CD14-positive monocyte (primary cell): ENCODE data around the gene ADIRF. TPM values are rescaled to one million over a fixed set of nuclear protein-coding genes. Genes with fewer than 3 reads are reported as not detected.

Experiments
- DNase-seq, 3 donors: peaks; one replicate each; pipeline ENCODE4 v3.0.0-alpha.2; 2011 to 2022
- H2AFZ ChIP-seq: 2 replicates; pipeline ENCODE4 v1.6.0; 2012; ENCODE audit warnings: mild to moderate bottlenecking, low read depth, low read length, inconsistent platforms; ENCODE audit not compliant: insufficient read depth, poor library complexity, severe bottlenecking
- H3K27ac ChIP-seq, 2 donors: 1 replicate in 1 of 2; 2 replicates in 1 of 2; pipeline ENCODE4 v1.5.1; 2012 to 2013; ENCODE audit warnings: low read length in 2 of 2, control low read depth in 1 of 2, inconsistent platforms in 1 of 2, low read depth in 1 of 2, mild to moderate bottlenecking in 1 of 2
- H3K27me3 ChIP-seq, 2 donors: one replicate each; pipeline versions ENCODE4 v1.6.0 to v1.6.1; 2011 to 2013; ENCODE audit warnings: low read length in 2 of 2; ENCODE audit not compliant: control insufficient read depth in 2 of 2, insufficient read depth in 2 of 2
- H3K36me3 ChIP-seq, 2 donors: replicated peaks in 1 of 2; 1 replicate in 1 of 2; 2 replicates in 1 of 2; pipeline versions ENCODE4 v1.5.1 to v1.6.1; 2012 to 2013; ENCODE audit warnings: low read length in 2 of 2, control low read depth in 1 of 2, inconsistent platforms in 1 of 2, mild to moderate bottlenecking in 1 of 2; ENCODE audit not compliant: insufficient read depth in 2 of 2, control insufficient read depth in 1 of 2
- H3K4me1 ChIP-seq, 2 donors: 1 replicate in 1 of 2; 2 replicates in 1 of 2; pipeline versions ENCODE4 v1.5.1 to v1.6.1; 2012 to 2013; ENCODE audit warnings: low read length in 2 of 2, control low read depth in 1 of 2, inconsistent platforms in 1 of 2, mild to moderate bottlenecking in 1 of 2, moderate library complexity in 1 of 2; ENCODE audit not compliant: insufficient read depth in 2 of 2, control insufficient read depth in 1 of 2
- H3K4me2 ChIP-seq: replicated peaks from 2 replicates; pipeline ENCODE3; 2012; ENCODE audit warnings: low read length, moderate library complexity, mild to moderate bottlenecking; ENCODE audit not compliant: poor library complexity, severe bottlenecking; ENCODE audit errors: extremely low read depth
- H3K4me3 ChIP-seq, 3 experiments: fragments of 200-600 bp in 1 of 3; sonication (generic) in 1 of 3; replicated peaks in 1 of 3; 1 replicate in 2 of 3; 2 replicates in 1 of 3; pipeline ENCODE4 v1.5.1; 2011 to 2013; ENCODE audit warnings: low read length in 3 of 3, mild to moderate bottlenecking in 3 of 3, control low read depth in 2 of 3, low read depth in 2 of 3, inconsistent platforms in 1 of 3, moderate library complexity in 1 of 3
- H3K79me2 ChIP-seq: 2 replicates; pipeline ENCODE4 v1.6.0; 2012; ENCODE audit warnings: mild to moderate bottlenecking, control low read depth, inconsistent platforms, low read length, moderate library complexity; ENCODE audit not compliant: insufficient read depth
- H3K9ac ChIP-seq: 2 replicates; pipeline ENCODE4 v1.6.0; 2017; ENCODE audit warnings: low read length, mild to moderate bottlenecking; ENCODE audit not compliant: insufficient read depth, poor library complexity, severe bottlenecking
- H3K9me3 ChIP-seq, 2 donors: replicated peaks in 1 of 2; 1 replicate in 1 of 2; 2 replicates in 1 of 2; pipeline versions ENCODE4 v1.5.1 to v1.6.1; 2012 to 2013; ENCODE audit warnings: low read length in 2 of 2, control low read depth in 1 of 2; ENCODE audit not compliant: control insufficient read depth in 1 of 2, insufficient read depth in 1 of 2
- H4K20me1 ChIP-seq: 2 replicates; pipeline ENCODE4 v1.6.0; 2012; ENCODE audit warnings: mild to moderate bottlenecking, low read length, control low read depth, moderate library complexity; ENCODE audit not compliant: insufficient read depth
- H3K27ac Mint-ChIP-seq, 7 donors: one replicate each; pipeline ENCODE4 v1.8.0; 2020; ENCODE audit warnings: mild to moderate bottlenecking in 7 of 7, mixed read lengths in 7 of 7, moderate library complexity in 6 of 7, inconsistent platforms in 2 of 7
- H3K27me3 Mint-ChIP-seq, 3 donors: one replicate each; pipeline ENCODE4 v1.8.0; 2021 to 2022; ENCODE audit warnings: low read depth in 3 of 3, mild to moderate bottlenecking in 3 of 3, mixed read lengths in 3 of 3, moderate library complexity in 3 of 3, inconsistent platforms in 1 of 3
- H3K36me3 Mint-ChIP-seq, 2 donors: one replicate each; pipeline ENCODE4 v1.8.0; 2020; ENCODE audit warnings: mixed read lengths in 2 of 2, inconsistent platforms in 1 of 2, mild to moderate bottlenecking in 1 of 2
- H3K4me1 Mint-ChIP-seq: one replicate; pipeline ENCODE4 v1.8.0; 2020; ENCODE audit warnings: mild to moderate bottlenecking, mixed read lengths
- H3K4me3 Mint-ChIP-seq, 2 donors: one replicate each; pipeline ENCODE4 v1.8.0; 2020; ENCODE audit warnings: mild to moderate bottlenecking in 2 of 2, mixed read lengths in 2 of 2, moderate library complexity in 1 of 2
- H3K9me3 Mint-ChIP-seq, 7 donors: one replicate each; pipeline ENCODE4 v1.8.0; 2020 to 2022; ENCODE audit warnings: mixed read lengths in 7 of 7, mild to moderate bottlenecking in 6 of 7, moderate library complexity in 6 of 7, inconsistent platforms in 2 of 7
- CTCF ChIP-seq: fragments of 200-600 bp; IDR thresholded peaks from one replicate; pipeline ENCODE4 v1.8.0; 2022; ENCODE audit warnings: antibody characterized with exemption, mild to moderate bottlenecking
- WGBS: methylation state at CpG from one replicate; pipeline ENCODE4 v1.1.5; 2013; ENCODE audit warnings: missing lambda C conversion rate; ENCODE audit not compliant: insufficient coverage; 5-methylcytosine and 5-hydroxymethylcytosine counted together
- intact Hi-C, 2 donors: fragments of 100-400 bp; cut with micrococcal nuclease; formaldehyde crosslinking; loops; one replicate each; pipeline versions ENCODE4 v1.15.0 to v1.15.1; 2023
- polyA plus RNA-seq, 3 donors: library from polyadenylated mRNA; depleted of rRNA in 1 of 3; unstranded in 2 of 3; stranded (reverse) in 1 of 3; fragments of 300-500 nt in 2 of 3; fragments of >200 nt in 1 of 3; fragmentation: Illumina TruSeq in 2 of 3; gene quantifications; 1 replicate in 2 of 3; 2 replicates in 1 of 3; pipeline ENCODE4 v1.2.3, GENCODE V29; 2012 to 2021

ADIRF gene
- polyA plus RNA-seq, 3 donors: 0.19 TPM; not detected in 2

GRCh38 chr10:86936661-86937501 lies 31.4 kb upstream of the ADIRF start:
- 93% methylated on average over 10 of the region's 13 CpGs for WGBS

More at GRCh38 chr10:86936661-86937501, 31.4 kb upstream of the ADIRF start:
- no peak for TF ChIP-seq CTCF
- Histone ChIP-seq H3K4me1 (peaks cover 4 to 6% of the 10 kb centered on the region in 2 donors), H3K4me3 (no peak overlapping the region), H2AFZ (no peak overlapping the region), H3K4me2 (no peak overlapping the region), H3K9ac (no peak overlapping the region), H3K9me3 (no peaks in the 10 kb centered on the region), H3K36me3 (no peaks in the 10 kb centered on the region), H3K27me3 (peaks cover 0 to 3% of the 10 kb centered on the region in 2 donors), H3K27ac (no peak overlapping the region), H4K20me1 (no peaks in the 10 kb centered on the region), H3K79me2 (no peaks in the 10 kb centered on the region)
- Mint-ChIP-seq H3K27ac (no peak overlapping the region), H3K9me3 (no peaks in the 10 kb centered on the region), H3K27me3 (peaks cover 3 to 5% (median 5%) of the 10 kb centered on the region in 3 donors), H3K4me3 (no peak overlapping the region), H3K36me3 (no peaks in the 10 kb centered on the region), H3K4me1 (peaks cover 2% of the 10 kb centered on the region)
- intact Hi-C loops: no loop called here
- DNase-seq: no peak
